ENCODE data around the gene NPHP4.

Gene NPHP4

DNA sequence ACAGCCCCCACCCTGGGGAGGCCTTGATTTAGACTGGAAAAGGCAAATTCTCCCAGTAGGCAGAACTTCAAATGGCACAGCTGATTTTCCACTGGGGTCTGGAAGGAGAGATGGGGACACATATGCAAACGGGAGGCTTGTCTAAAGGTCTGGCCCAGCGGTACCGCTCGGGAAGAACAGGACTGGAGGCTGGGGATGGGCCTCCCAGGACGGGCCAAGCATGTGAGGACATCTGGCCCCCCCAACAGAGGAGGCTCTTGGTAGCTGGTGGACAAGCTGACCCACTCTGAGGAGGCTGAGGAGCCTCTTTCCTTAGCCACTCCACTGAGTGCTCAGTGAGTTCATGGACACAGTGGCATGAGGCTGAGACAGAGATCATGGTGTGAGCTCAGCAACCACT is 170.0 kb downstream of the NPHP4 start:
- no peak for DNase-seq

DNA sequence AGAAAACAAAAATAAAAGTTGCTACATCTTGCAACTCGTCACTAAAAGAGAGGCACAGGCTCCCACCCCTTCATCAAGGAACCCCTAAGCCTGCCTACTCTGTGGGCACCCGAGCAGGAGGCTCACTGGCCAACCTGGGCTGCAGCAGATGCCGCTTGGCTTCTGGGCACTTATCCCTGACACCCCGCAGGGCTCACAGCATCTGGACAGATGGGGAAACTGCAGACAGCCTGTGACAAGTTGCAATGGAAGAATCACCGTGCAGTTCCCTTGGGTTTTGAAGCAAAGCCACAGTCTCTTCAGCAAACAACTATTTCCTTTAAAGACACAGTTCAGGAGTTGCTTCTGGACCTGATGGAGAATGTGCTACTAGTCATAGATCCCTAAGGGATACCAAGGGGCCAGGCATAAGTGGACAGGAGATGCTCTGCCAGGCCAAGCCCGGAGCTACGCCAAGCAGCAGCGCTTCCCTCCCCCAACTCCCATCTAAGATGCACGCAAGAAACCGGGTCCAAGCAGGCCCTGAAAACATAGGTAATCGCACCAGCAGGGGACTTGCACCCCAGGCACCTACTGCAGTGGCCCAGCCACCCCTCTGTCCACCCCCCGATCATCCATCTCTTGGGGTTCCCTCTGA is 170.6 kb downstream of the NPHP4 start:
- DNase-seq: no peak

DNA sequence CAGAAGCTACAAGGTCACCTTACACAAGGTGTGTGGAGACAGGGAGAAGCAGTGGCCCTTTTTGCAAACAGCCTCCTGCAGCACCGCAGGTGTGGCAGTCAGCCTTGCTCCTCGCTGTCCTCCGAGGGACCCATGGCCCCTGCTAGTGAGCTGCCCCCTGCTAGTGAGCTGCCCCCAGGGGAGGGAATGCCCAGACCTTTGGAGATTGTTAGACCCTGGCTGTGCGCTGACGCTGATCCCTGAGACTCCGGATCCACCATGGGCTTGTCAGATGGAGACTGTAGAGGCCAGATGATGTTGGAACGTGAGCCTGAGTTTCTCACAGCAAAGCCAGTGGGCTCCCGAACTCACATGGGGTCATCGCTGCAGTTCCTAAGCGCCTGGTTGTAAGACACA is 172.2 kb downstream of the NPHP4 start:
- DNase-seq: no peak

DNA sequence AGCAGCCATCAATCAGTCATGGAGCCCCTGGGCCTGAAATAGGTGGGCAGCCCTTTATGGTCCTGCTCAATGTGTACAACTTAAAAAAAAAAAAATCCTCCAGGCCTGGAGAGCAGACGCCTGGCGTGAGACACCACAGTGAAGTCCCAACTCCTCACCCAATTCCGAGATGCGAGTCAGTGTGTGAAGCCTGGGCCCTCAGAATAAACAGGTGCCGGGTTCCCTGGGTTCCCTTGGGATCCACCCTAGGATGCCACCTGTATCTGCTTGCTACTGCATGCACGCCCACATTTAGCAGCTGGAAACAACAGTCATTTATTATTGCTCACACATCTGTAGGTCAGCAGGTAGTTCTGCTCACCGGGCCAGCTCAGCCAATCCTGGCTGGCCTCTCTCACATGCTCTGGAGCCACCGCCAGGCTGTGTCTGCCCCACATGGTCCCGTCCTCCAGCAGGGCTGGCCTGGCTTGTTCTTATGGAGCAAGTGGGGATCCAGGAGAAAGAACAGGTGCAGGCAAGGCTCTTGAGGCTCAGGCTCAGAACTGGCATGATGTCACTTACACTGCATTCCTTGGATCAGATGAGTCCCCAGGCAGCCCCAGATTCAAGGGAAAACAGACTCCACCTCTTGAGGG is 172.7 kb downstream of the NPHP4 start:
- DNase-seq: no peak

DNA sequence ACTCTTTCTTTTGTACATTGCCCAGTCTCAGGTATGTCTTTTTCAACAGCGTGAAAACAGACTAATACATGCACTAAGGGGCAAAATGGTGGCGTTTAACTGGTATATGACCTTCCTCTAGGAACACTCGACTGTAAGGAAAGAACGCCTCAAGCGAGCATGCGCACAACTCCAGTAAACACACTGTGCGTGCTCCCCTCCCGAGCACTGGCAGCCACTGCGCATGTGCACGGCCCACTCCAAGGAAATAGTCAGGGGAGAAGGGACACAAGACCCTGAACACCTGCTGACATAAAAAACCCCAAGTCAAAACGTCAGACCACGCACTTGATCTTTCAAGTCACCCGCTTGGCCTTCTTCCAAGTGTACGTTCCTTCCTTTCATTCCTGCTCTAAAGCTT is 173.5 kb downstream of the NPHP4 start:
- no peak for DNase-seq

DNA sequence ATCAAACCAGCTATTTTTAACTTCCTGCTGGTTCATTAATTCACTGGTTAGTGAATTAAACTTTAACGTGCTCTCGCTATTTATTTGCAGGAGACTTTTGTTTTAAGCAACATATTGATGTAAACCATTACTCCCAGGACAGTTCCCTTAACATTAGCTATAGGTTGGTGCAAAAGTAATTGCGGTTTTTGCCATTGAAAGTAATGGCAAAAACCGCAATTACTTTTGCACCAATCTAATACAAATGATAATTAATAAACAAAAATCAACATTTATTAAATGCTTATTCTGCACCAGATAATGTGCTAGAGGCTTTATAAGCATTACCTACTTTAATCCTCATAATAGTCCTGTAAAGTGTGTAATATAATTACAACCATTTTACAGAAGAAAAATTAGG is 176.5 kb downstream of the NPHP4 start:
- DNase-seq: no peak

DNA sequence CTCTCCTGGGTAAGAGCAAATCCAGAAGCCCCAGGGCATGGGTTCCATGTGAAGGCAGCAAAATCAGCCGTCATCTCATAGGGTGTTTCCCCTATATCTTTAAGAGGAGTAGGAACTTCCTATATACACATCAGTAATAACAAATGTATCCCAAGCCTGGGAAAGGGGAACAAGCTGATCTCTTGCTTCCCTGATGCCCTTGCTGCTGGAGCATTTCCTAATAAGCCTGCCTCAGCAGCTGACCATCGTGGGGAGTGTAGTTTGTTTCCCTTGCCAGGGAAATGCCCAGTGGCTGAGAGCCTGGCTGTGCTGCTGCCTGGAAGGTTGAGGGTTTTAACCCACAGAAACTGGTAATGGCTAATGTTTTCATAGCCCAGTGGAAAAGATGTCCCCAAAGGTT is 177.0 kb downstream of the NPHP4 start:
- no peak for DNase-seq

DNA sequence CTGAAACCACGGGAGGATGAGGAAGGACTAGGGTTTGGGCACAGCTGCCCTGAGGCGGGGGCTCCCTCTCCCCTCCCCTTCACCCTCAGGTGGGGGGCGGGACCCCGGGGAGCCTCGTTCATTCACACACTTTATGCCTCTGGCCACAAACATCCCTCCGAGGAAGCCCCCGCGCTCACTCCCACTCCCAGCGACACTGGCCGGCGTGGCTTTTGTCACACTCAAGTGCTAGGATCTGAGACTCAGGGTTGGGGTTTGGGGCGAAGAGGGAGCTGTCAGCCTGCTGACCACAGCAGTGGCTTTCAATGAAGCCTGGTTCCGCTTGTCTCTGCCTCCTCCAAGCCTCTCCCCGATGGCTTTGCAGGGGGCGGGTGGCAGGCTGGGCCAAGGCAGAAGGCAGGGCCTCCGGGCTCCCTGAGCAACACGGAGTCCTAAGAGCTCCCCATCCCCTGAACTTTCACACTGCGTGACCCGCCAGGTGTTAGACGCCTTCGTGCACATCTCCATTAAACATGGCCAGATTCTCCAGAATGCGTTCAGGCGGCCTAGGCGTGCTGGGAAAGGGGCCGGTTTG is 178.1 kb downstream of the NPHP4 start:
- no peak for DNase-seq

DNA sequence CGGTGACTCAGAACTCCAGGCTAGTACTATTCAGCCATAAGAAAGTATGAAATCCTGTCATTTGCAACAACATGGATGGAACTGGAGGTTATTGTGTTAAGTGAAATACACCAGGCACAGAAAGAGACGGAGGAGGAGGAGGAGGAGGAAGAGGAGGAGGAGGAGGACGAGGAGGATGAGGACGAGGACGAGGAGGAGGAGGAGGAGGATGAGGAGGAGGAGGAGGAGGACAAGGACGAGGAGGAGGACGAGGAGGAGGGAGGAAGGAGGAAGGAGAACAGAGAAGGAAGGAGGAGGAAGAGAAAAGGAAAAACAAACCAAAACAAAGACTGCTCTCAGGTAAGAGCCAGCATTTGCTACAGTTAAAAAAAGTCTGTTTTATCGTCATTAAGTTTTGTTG is 178.7 kb downstream of the NPHP4 start:
- no peak for DNase-seq

All from hematopoietic multipotent progenitor cell treated with erythropoietin and hydrocortisone succinate and interleukin-3 and kit ligand, for 6 days (in vitro differentiated cells).